Common myeloid progenitor, CD34-positive (primary cell): ENCODE measurements around the gene TMEM181.

Experiments used
- CTCF ChIA-PET: fragments of 350-600 bp; sonication (Branson Sonifier 250); formaldehyde crosslinking; loops from one replicate; lab custom pipeline; 2021; ENCODE audit warnings: antibody characterized with exemption; lab: Charles Lee
- POLR2A ChIA-PET: fragments of 350-600 bp; sonication (Branson Sonifier 250); formaldehyde crosslinking; loops from one replicate; lab custom pipeline; 2021; ENCODE audit warnings: antibody characterized with exemption; lab: Charles Lee
- DNase-seq, 3 donors: peaks; one replicate each; pipeline versions ENCODE4 v3.0.0 to v3.0.0-alpha.2; 2013
- H3K27ac ChIP-seq, 2 experiments: 1 replicate in 1 of 2; 2 replicates in 1 of 2; pipeline ENCODE4 v1.7.0; 2013; ENCODE audit warnings: inconsistent platforms in 2 of 2, low read length in 2 of 2, mild to moderate bottlenecking in 2 of 2, low read depth in 1 of 2, moderate library complexity in 1 of 2; ENCODE audit not compliant: severe bottlenecking in 2 of 2, insufficient read depth in 1 of 2, poor library complexity in 1 of 2
- H3K27me3 ChIP-seq, 5 experiments: replicated peaks in 2 of 5; 1 replicate in 3 of 5; 2 replicates in 2 of 5; pipeline versions ENCODE4 v1.6.1 to v1.7.0; 2013; ENCODE audit warnings: low read length in 4 of 5, mild to moderate bottlenecking in 2 of 5, moderate library complexity in 2 of 5, inconsistent platforms in 1 of 5; ENCODE audit not compliant: insufficient read depth in 5 of 5, control insufficient read depth in 4 of 5
- H3K36me3 ChIP-seq, 4 experiments: 1 replicate in 2 of 4; 2 replicates in 2 of 4; pipeline versions ENCODE4 v1.6.1 to v1.7.0; 2013; ENCODE audit warnings: low read length in 3 of 4, control low read depth in 1 of 4, mild to moderate bottlenecking in 1 of 4; ENCODE audit not compliant: control insufficient read depth in 4 of 4, insufficient read depth in 4 of 4
- H3K4me1 ChIP-seq, 4 experiments: 1 replicate in 3 of 4; 2 replicates in 1 of 4; pipeline versions ENCODE4 v1.6.1 to v1.7.1; 2013; ENCODE audit warnings: low read length in 3 of 4, mild to moderate bottlenecking in 3 of 4, control low read depth in 1 of 4, inconsistent platforms in 1 of 4, moderate library complexity in 1 of 4; ENCODE audit not compliant: control insufficient read depth in 4 of 4, insufficient read depth in 4 of 4; ENCODE audit errors: control extremely low read depth in 1 of 4
- H3K4me3 ChIP-seq, 7 experiments: 1 replicate in 4 of 7; 2 replicates in 3 of 7; pipeline versions ENCODE4 v1.5.1 to v1.7.0; 2013; ENCODE audit warnings: mild to moderate bottlenecking in 7 of 7, low read length in 6 of 7, moderate library complexity in 6 of 7, inconsistent platforms in 2 of 7, low read depth in 2 of 7, control low read depth in 1 of 7; ENCODE audit not compliant: insufficient read depth in 4 of 7, control insufficient read depth in 1 of 7; ENCODE audit errors: extremely low read depth in 1 of 7
- H3K9me3 ChIP-seq, 5 experiments: 1 replicate in 4 of 5; 2 replicates in 1 of 5; pipeline versions ENCODE4 v1.6.1 to v1.7.1; 2013; ENCODE audit warnings: low read length in 4 of 5, mild to moderate bottlenecking in 2 of 5, inconsistent platforms in 1 of 5, low read depth in 1 of 5, moderate library complexity in 1 of 5; ENCODE audit not compliant: control insufficient read depth in 4 of 5, insufficient read depth in 2 of 5; ENCODE audit errors: control extremely low read depth in 1 of 5
- WGBS: methylation state at CpG from one replicate; pipeline ENCODE4 v1.1.5; 2013; ENCODE audit not compliant: insufficient coverage; 5-methylcytosine and 5-hydroxymethylcytosine counted together

The TMEM181 gene

GRCh38 chr6:158662954-158663624 is 103.2 kb downstream of the TMEM181 start:
- CTCF ChIA-PET = interaction anchor here (0.6 to 10.2 kb wide), 15 partner anchors 10 to 458 kb away, joined by 3 to 168 read pairs (median 3); partner anchors contain the start of genes DYNLT1 and SYTL3
- no peaks in the 10 kb centered on the region for H3K36me3 ChIP-seq

GRCh38 chr6:158663625-158664165 is 103.8 kb downstream of the TMEM181 start:
- peaks cover 0 to 2% (median 0%) of the 10 kb centered on the region in 5 experiments for H3K27me3 ChIP-seq
- WGBS = 52% methylated on average over 9 of the region's 11 CpGs
- CTCF ChIA-PET = interaction anchor here (0.9 to 10.2 kb wide), 9 partner anchors 9 to 458 kb away, joined by 3 to 168 read pairs (median 3); partner anchors contain the start of genes DYNLT1 and SYTL3
- peaks cover 18 to 57% (median 41%) of the 10 kb centered on the region in 4 experiments for H3K4me1 ChIP-seq
- DNase-seq = peak in 1 of 3 donors; percentile 20
- no peaks in the 10 kb centered on the region for H3K36me3 ChIP-seq
- peak overlapping the region in 3 of 7 experiments; percentile 3 to 65 (median 36) for H3K4me3 ChIP-seq
- POLR2A ChIA-PET = interaction anchor here (1.4 kb wide), 1 partner anchor 23 kb away, joined by 4 read pairs; no protein-coding TSS in a partner anchor
- no peaks in the 10 kb centered on the region for H3K9me3 ChIP-seq
- no peak overlapping the region for H3K27ac ChIP-seq

More at GRCh38 chr6:158662954-158663624, 103.2 kb downstream of the TMEM181 start:
- 16% methylated on average over 12 of the region's 27 CpGs for WGBS
- peak in 2 of 3 donors; percentile 63 to 94 for DNase-seq
- Histone ChIP-seq H3K9me3 (no peaks in the 10 kb centered on the region), H3K4me1 (peaks cover 18 to 57% (median 41%) of the 10 kb centered on the region in 4 experiments), H3K4me3 (peak overlapping the region in 5 of 7 experiments; percentile 6 to 65 (median 28)), H3K27ac (peak overlapping the region in 1 of 2 experiments; percentile 6), H3K27me3 (peaks cover 0 to 2% (median 0%) of the 10 kb centered on the region in 5 experiments)
- POLR2A ChIA-PET = interaction anchor here (1.4 kb wide), 1 partner anchor 23 kb away, joined by 4 read pairs; no protein-coding TSS in a partner anchor

- WGBS = 97% methylated on average over 16 of the region's 18 CpGs
- DNase-seq = no peak
- Histone ChIP-seq H3K27me3 (peaks cover 0 to 2% (median 0%) of the 10 kb centered on the region in 5 experiments), H3K4me1 (peaks cover 18 to 55% (median 40%) of the 10 kb centered on the region in 4 experiments), H3K9me3 (no peaks in the 10 kb centered on the region), H3K4me3 (no peak overlapping the region), H3K27ac (no peak overlapping the region), H3K36me3 (no peaks in the 10 kb centered on the region)
- ChIA-PET CTCF (interaction anchor here (1.3 to 10.2 kb wide), 2 partner anchors 20 to 24 kb away, joined by 3 to 168 read pairs; no protein-coding TSS in a partner anchor), POLR2A (interaction anchor here (0.7 kb wide), 1 partner anchor 95 kb away, joined by 5 read pairs; no protein-coding TSS in a partner anchor)
Observed at GRCh38 chr6:158665332-158665731, 105.4 kb downstream of the TMEM181 start.

- peak; percentile 72 to 92 (median 86) for DNase-seq
- 75% methylated on average over 13 of the region's 14 CpGs for WGBS
- no peak overlapping the region for H3K4me3 ChIP-seq
- POLR2A ChIA-PET = interaction anchor here (0.6 kb wide), 1 partner anchor 25 kb away, joined by 3 read pairs; no protein-coding TSS in a partner anchor
- peaks cover 18 to 48% (median 39%) of the 10 kb centered on the region in 4 experiments for H3K4me1 ChIP-seq
- no peaks in the 10 kb centered on the region for H3K9me3 ChIP-seq
- H3K27me3 ChIP-seq = peaks cover 0 to 2% (median 0%) of the 10 kb centered on the region in 5 experiments
- CTCF ChIA-PET = interaction anchor here (0.8 to 10.2 kb wide), 3 partner anchors 16 to 23 kb away, joined by 3 to 168 read pairs (median 3); no protein-coding TSS in a partner anchor
- H3K27ac ChIP-seq = no peak overlapping the region
- no peaks in the 10 kb centered on the region for H3K36me3 ChIP-seq
Observed at GRCh38 chr6:158666628-158667359, 106.9 kb downstream of the TMEM181 start.

- H3K27me3 ChIP-seq = peaks cover 0 to 2% (median 0%) of the 10 kb centered on the region in 5 experiments
- no peak overlapping the region for H3K4me3 ChIP-seq
- CTCF ChIA-PET = interaction anchor here (0.6 to 10.2 kb wide), 3 partner anchors 14 to 22 kb away, joined by 3 to 168 read pairs (median 3); no protein-coding TSS in a partner anchor
- no peak overlapping the region for H3K27ac ChIP-seq
- no peaks in the 10 kb centered on the region for H3K36me3 ChIP-seq
- no peaks in the 10 kb centered on the region for H3K9me3 ChIP-seq
- peaks cover 13 to 44% (median 34%) of the 10 kb centered on the region in 4 experiments for H3K4me1 ChIP-seq
- WGBS = 86% methylated on average over 4 of the region's 8 CpGs
- POLR2A ChIA-PET = interaction anchor here (0.6 to 1.0 kb wide), 2 partner anchors 19 to 24 kb away, joined by 3 read pairs; no protein-coding TSS in a partner anchor
- peak in 2 of 3 donors; percentile 48 to 54 for DNase-seq
Observed at GRCh38 chr6:158667360-158667981, 107.6 kb downstream of the TMEM181 start.

- WGBS = 99% methylated on average over 7 of the region's 7 CpGs
- ChIA-PET CTCF (interaction anchor here (1.0 kb wide), 1 partner anchor 37 kb away, joined by 4 read pairs; no protein-coding TSS in a partner anchor), POLR2A (interaction anchor here (1.0 kb wide), 1 partner anchor 18 kb away, joined by 3 read pairs; no protein-coding TSS in a partner anchor)
- Histone ChIP-seq H3K4me3 (no peak overlapping the region), H3K4me1 (peaks cover 9 to 32% (median 21%) of the 10 kb centered on the region in 4 experiments), H3K36me3 (no peaks in the 10 kb centered on the region), H3K9me3 (no peaks in the 10 kb centered on the region), H3K27me3 (peaks cover 0 to 2% (median 0%) of the 10 kb centered on the region in 5 experiments), H3K27ac (no peak overlapping the region)
- no peak for DNase-seq
Observed at GRCh38 chr6:158668707-158669103, 108.8 kb downstream of the TMEM181 start.
